ENCODE measurements around the gene NFU1.
"Not testable (repeated sequence)": the region's sequence is repeated elsewhere in the genome, so short reads cannot be mapped to it uniquely, and the experiment has no call there.

Gene NFU1

GRCh38 chr2:69386360-69386759, 50.9 kb downstream of the NFU1 start:
- DNase-seq: peak; percentile 20

GRCh38 chr2:69385443-69386151, 51.6 kb downstream of the NFU1 start:
- DNase-seq: no peak

GRCh38 chr2:69384618-69385081, 52.6 kb downstream of the NFU1 start:
- no peak for DNase-seq

- DNase-seq: no peak
These were observed 53.9 kb downstream of the NFU1 start for GRCh38 chr2:69383176-69383812.

GRCh38 chr2:69382547-69382946, 54.7 kb downstream of the NFU1 start:
- peak; percentile 8 for DNase-seq

GRCh38 chr2:69381337-69381737, 55.9 kb downstream of the NFU1 start:
- DNase-seq: peak; percentile 45

- peak; percentile 7 for DNase-seq
These were observed 56.9 kb downstream of the NFU1 start for GRCh38 chr2:69380072-69380917.

- DNase-seq: no peak
These were observed 60.8 kb downstream of the NFU1 start for GRCh38 chr2:69376403-69376802.

- DNase-seq: peak; percentile 54
These were observed 61.5 kb downstream of the NFU1 start for GRCh38 chr2:69375494-69376353.

GRCh38 chr2:69372767-69373166, 64.5 kb downstream of the NFU1 start:
- no peak for DNase-seq

- DNase-seq: no peak
These were observed 67.4 kb downstream of the NFU1 start for GRCh38 chr2:69369802-69370201.

- no peak for DNase-seq
These were observed 68.6 kb downstream of the NFU1 start for GRCh38 chr2:69368588-69368987.

GRCh38 chr2:69359371-69359770, 77.9 kb downstream of the NFU1 start:
- no peak for DNase-seq

GRCh38 chr2:69358914-69359313, 78.3 kb downstream of the NFU1 start:
- no peak for DNase-seq

- no peak for DNase-seq
These were observed 80.8 kb downstream of the NFU1 start for GRCh38 chr2:69356471-69356870.

GRCh38 chr2:69354976-69355375, 82.3 kb downstream of the NFU1 start:
- not testable (repeated sequence) for DNase-seq

GRCh38 chr2:69353360-69353759, 83.9 kb downstream of the NFU1 start:
- DNase-seq: no peak

- DNase-seq: no peak
These were observed 88.5 kb downstream of the NFU1 start for GRCh38 chr2:69348781-69349180.
